Hindlimb muscle (tissue), 1 donor: ENCODE measurements around the gene RILPL1. TPM values are rescaled to one million over a fixed set of nuclear protein-coding genes. Genes with fewer than 3 reads are reported as not detected.
A peak's percentile ranks its signal among the peaks of the same experiment; 100 is the strongest.
"Not testable (repeated sequence)": the region's sequence is repeated elsewhere in the genome, so short reads cannot be mapped to it uniquely, and the experiment has no call there.

Experiments used
- DNase-seq: peaks from one replicate; pipeline ENCODE4 v3.0.0-alpha.2; 2013
- polyA plus RNA-seq: library from polyadenylated mRNA; unstranded; fragments of 120-200 nt; gene quantifications from one replicate; pipeline ENCODE4 v1.2.1, GENCODE V29; 2013; ENCODE audit not compliant: insufficient read length

RILPL1 gene
- polyA plus RNA-seq, 1 donor = 31.1 TPM

DNA sequence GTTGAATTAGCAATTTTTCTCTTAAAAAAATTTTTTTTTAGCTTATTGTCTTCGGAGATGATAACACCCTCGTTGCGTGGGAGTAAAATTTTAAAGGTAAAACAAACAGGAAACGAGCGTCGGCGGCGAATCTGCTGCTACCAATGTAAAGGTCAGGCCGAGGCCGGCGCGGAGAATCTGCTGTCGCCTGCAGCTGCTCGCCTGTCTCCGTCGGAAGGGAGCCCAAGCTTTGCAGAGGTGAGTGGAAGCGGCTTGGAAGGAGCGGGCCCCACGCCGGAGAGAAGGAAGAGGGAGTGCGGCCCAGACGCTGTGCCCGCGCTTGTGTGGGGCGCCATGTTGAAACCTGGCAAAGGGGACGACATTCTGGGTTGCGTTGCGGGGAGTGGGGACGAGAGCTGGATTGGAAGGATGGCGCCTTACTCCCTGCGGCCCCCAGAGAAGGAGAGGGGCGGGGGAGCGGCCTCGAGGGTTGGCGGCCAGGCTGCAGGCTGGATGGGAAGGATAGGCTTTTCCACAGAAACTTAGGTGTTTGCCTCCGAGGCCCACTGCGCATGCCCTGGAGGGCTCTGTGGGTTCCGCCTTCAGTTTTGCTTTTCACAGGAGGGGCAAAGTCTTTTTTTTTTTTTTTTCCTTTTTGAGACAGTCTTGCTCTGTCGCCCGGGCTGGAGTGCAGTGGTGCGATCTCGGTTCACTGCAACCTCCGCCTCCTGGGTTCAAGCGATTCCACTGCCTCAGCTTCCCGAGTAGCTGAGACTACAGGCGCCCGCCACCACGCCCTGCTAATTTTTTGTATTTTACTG lies 75.3 kb downstream of the RILPL1 start, which contains the start of gene SNRNP35:
Gene SNRNP35 (plus strand): TSS at position 160 of the 800 bp plus-strand sequence. CDS start 7,402 bp downstream, outside the sequence.
- DNase-seq = peak; percentile 90

- no peak for DNase-seq
These were observed 80.4 kb downstream of the RILPL1 start for GRCh38 chr12:123453165-123453564.

DNA sequence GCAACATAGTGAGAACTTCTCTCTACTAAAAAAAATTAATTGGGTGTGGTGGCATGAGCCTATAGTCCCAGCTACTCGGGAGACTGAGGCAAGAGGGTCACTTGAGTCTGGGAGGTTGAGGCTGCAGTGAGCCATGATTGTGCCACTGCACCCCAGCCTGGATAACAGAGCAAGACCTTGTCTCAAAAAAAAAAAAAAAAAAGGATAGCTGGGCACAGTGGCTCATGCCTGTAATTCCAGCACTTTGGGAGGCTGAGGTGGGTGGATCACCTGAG lies 81.3 kb downstream of the RILPL1 start:
- DNase-seq = not testable (repeated sequence)

- DNase-seq = no peak
These were observed 82.9 kb downstream of the RILPL1 start for GRCh38 chr12:123450636-123451035.

DNA sequence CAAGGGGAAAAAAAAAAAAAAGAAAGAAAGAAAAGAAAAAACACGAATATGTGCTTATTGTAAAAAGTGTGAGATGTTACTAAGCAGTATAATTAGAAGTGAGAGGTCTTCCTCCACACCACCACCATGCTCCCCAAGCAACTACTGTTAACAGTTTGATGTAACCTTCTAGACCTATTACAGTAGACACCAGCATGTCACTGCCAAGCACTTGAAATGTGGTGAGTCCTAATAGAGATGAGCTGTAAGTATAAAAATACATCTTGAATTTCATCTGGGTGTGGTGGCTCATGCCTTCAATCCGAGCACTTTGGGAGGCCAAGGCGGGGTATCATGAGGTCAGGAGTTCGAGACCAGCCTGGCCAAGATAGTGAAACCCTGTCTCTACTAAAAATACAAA lies 83.7 kb downstream of the RILPL1 start:
- DNase-seq = no peak

DNA sequence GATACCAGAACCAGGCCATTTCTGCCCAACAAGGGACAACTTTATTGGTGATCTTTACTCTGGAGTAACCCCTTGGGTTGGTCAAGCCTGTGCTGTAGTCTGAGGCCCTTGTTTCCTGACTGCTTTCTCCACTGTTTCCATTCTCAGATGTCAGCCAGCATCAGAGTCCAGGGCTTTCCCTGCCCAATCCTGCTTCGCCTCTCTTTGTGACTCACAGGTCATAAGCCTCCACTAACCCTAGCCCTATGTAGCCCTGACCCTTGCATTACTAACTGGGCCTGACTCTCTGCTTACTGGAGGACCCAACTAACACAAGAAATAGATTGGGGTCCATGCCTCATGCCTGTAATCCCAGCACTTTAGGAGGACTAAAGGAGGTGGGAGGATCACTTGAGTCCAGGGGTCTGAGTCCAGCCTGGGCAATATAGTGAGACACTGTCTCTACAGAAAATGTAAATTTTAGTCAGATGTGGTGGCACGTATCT lies 84.2 kb downstream of the RILPL1 start:
- DNase-seq = no peak

DNA sequence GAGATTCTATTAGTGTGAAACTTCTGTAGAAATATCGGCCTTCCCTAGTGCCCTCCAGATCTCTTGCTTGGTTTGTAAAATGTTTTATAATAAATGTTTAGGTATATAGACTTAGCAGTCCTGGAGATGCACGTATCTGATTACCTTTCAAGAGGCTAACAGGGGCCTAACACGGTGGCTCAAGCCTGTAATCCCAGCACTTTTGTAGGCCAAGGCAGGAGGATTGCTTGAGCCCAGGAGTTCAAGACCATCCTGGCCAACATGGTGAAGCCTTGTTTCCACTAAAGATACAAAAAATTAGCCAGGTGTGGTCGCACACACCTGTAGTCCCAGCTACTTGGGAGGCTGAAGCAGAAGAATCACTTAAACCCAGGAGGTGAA lies 87.2 kb downstream of the RILPL1 start:
- no peak for DNase-seq

- no peak for DNase-seq
These were observed 87.9 kb downstream of the RILPL1 start for GRCh38 chr12:123445388-123446332.

DNA sequence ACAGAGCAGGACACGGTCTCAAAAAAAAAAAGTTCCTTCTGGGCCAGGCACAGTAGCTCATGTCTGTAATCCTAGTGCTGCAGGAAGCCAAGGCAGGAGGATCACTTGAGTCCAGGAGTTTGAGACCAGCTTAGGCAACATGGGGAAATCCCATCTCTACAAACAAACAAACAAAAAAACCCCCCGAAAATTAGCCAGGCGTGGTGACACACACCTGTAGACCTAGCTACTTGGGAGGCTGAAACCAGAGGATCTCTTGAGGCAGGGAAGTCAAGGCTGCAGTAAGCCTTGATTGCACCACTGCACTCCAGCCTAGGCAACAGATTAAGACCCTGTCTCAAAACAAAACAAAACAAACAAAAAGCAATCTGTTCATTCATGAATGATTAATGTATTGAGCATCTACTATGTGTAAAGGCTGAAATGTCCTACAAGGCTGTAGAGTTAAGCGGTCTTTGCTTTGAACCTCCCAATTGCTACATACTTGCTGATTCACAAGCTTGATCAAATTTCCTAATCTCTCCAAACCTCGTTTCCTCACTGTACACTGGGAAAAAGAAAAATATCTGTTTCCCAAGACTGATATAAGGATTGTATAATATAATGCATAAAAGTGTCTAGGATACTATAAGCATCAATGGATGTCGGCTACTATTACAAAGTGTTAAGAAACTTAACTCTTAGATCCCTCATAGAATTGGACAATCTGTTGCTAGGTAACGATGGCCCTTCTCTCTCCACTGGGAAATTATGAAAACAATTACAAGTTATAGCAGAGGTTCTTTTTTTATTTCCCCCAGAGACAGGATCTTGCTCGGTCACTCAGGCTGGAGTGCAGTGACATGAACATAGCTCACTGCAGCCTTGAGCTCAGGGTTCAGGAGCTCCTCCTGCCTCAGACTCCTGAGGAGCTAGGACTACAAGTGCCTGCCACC lies 89.2 kb downstream of the RILPL1 start:
- no peak for DNase-seq

DNA sequence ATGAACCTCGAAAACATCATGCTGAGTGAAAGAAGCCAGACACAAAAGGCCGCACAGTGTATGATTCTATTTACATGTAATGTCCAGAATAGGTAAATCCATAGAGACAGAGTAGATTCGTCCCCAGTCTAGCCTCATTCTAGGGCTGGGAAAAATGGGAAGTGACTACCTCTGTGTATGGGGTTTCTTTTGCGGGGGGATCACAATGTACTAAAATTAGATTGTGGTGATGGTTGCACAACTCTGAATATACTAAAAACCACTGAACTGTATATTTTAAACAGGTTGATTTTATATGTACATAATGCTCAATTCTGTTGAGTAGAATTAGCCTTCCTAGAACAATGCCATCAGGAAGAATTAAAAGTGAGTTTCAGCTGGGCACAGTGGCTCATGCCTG lies 90.7 kb downstream of the RILPL1 start:
- DNase-seq = no peak

GRCh38 chr12:123441523-123442164 lies 91.9 kb downstream of the RILPL1 start:
- DNase-seq = no peak

GRCh38 chr12:123436017-123436964 lies 97.2 kb downstream of the RILPL1 start, which contains the start of gene RILPL2:
Gene RILPL2, minus strand, starts transcription at chr12:123436684. Its CDS starts 264 bp downstream, at chr12:123436420.
- DNase-seq = peak; percentile 92

DNA sequence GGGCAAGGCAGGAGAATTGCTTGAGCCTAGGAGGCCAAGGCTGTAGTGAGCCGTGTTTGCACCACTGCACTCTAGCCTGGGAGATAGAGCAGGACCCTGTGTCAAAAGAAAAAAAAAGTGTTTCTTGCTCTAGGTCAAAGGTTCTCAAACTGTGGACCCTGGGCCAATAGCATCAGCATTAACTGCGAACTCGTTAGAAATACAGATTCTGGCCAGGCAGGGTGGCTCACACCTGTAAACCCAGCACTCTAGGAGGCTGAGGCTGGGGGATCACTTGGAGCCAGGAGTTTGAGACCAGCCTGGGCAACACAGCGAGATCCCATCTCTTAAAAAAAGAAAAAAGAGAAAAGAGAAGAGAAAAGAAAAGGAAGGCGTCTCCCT lies 97.9 kb downstream of the RILPL1 start:
- DNase-seq = no peak

GRCh38 chr12:123433615-123434014 lies 99.9 kb downstream of the RILPL1 start:
- DNase-seq = no peak

DNA sequence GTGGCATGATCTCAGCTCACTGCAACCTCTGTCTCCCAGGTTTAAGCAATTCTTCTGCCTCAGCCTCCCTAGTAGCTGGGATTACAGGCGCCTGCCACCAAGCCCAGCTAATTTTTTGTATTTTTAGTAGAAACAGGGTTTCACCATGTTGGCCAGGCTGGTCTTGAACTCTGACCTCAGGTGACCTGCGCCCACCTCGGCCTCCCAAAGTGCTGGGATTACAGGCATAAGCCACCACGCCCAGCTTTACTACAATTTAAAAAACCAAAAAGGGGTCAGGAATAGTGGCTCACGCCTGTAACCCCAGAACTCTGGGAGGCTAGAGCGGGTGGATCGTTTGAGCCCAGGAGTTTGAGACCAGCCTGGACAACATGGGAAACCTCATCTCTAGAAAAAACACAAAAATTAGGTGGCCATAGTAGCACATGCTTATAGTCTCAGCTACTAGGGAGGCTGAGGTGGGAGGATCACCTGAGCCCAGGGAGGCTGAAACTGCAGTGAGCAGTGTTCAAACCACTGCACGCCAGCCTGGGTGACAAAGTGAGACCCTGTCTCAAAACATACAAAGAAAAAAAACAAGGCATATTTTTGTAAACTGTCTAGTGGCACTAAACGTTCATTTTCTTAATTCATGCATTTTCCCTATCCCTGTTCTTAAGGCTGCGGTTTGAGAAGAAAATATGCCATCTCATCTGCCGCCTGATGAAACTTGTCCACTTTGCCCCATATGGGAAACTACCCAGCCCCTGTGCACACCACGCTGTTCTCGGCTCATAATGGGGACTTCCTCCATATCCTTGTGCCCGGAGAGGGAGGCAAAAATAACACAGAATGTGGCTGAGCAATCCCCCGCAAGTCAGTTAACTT lies 101.3 kb downstream of the RILPL1 start:
- not testable (repeated sequence) for DNase-seq

GRCh38 chr12:123429101-123429500 lies 104.4 kb downstream of the RILPL1 start:
- not testable (repeated sequence) for DNase-seq

DNA sequence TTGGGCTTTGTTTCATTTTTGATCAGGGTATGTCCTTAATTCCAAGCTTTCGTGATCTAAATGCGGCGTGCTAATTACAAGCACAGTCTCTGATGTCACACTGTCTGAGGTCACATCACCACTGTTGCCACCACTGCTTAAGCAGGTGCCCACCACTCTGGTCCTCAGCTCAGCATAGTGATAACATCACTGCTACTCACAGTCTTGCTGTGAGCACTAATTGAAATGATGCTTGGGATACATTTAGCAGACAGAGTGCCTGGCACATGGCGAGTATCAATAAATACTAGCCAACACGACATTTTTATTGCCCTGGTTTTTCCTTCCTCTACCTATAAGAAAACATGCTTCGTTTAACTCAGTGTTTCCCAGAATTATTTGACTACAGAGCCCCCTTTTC lies 104.9 kb downstream of the RILPL1 start:
- DNase-seq = no peak

GRCh38 chr12:123427036-123427769 lies 106.3 kb downstream of the RILPL1 start:
- DNase-seq = no peak

DNA sequence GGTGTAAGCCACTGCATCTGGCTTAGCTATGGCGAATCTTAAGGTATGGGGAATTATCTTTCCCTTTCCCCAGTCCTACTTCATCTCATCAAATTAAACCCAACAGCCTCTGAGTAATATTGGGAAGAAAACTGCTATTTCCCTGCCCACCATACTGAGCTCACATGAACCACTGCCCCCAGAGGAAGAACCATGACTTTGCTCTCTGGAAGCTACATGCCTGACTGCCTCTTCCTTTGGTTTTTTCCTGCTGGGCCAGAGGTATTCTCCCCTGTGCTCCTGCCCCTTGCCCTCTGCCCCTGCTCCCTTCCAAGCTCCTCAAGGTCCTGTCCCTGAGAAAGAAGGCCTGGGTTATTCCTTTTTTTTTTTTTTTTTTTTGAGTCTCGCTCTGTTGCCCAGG lies 112.2 kb downstream of the RILPL1 start:
- no peak for DNase-seq
